Thoracic aorta (tissue), 2 donors: ENCODE measurements around the gene TRIM42. TPM values are rescaled to one million over a fixed set of nuclear protein-coding genes. Genes with fewer than 3 reads are reported as not detected.

ENCODE experiments used
- ATAC-seq: fragments of 150-250 bp; one replicate; pipeline ENCODE4 v1.8.0; 2017; ENCODE audit warnings: low read depth; ENCODE audit not compliant: insufficient number of reproducible peaks, low FRiP score
- DNase-seq: peaks from one replicate; pipeline ENCODE4 v3.0.0-alpha.2; 2020; ENCODE audit warnings: low spot score
- H3K27ac ChIP-seq, 2 donors: fragments of 200-600 bp; sonication (generic); 1 replicate in 1 of 2; 2 replicates in 1 of 2; pipeline ENCODE4 v1.5.1; 2016; ENCODE audit warnings: mild to moderate bottlenecking in 2 of 2, moderate library complexity in 2 of 2
- H3K27me3 ChIP-seq: fragments of 200-600 bp; sonication (generic); replicated peaks from 2 replicates; pipeline ENCODE4 v1.6.0; 2016; ENCODE audit warnings: mild to moderate bottlenecking; ENCODE audit not compliant: insufficient read depth
- H3K36me3 ChIP-seq: fragments of 200-600 bp; sonication (generic); one replicate; pipeline ENCODE4 v1.5.1; 2016
- H3K4me1 ChIP-seq, 2 donors: fragments of 200-600 bp; sonication (generic); 1 replicate in 1 of 2; 2 replicates in 1 of 2; pipeline versions ENCODE4 v1.5.1 to v1.6.0; 2016; ENCODE audit warnings: low read depth in 2 of 2, mild to moderate bottlenecking in 1 of 2; ENCODE audit not compliant: control insufficient read depth in 1 of 2
- H3K4me3 ChIP-seq: fragments of 200-600 bp; sonication (generic); 2 replicates; pipeline ENCODE4 v1.5.1; 2016; ENCODE audit warnings: mild to moderate bottlenecking
- H3K9me3 ChIP-seq: fragments of 200-600 bp; sonication (generic); 2 replicates; pipeline ENCODE4 v1.5.1; 2016
- CTCF ChIP-seq: fragments of 200-600 bp; sonication (generic); IDR thresholded peaks from one replicate; pipeline ENCODE4 v1.5.1; 2019; ENCODE audit warnings: antibody characterized with exemption
- total RNA-seq, 2 donors: library from RNA; depleted of rRNA; stranded (reverse); fragments of >200 nt; gene quantifications; one replicate each; pipeline versions ENCODE4 v1.1.0 to v1.2.3, GENCODE V29; 2016

The TRIM42 gene
- total RNA-seq, 2 donors from 2014 or later, result not detected

DNA sequence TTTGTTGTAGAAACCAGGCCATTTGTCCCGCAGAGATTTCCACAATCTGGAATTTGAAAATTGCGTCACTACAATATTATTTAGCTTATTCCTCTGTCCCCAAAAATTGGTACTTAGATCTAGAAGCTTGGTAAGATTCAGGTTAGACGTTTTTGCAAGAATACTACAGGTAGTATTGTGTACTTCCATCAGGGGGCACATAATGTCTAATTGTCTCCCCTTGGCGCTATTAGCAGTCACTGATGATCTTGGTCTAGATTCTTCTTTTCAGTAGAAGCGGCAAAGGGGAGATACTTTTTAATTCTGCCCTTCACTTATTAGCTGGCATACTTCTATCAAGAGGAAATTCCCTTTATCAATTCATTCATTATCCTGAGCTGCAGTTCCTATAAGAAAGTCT, 42.6 kb upstream of the TRIM42 start:
- Histone ChIP-seq H3K36me3 (no peaks in the 10 kb centered on the region), H3K27ac (no peak overlapping the region), H3K4me1 (no peaks in the 10 kb centered on the region), H3K9me3 (no peaks in the 10 kb centered on the region), H3K4me3 (no peak overlapping the region), H3K27me3 (no peaks in the 10 kb centered on the region)
- ATAC-seq (no peak), DNase-seq (no peak)
- TF ChIP-seq CTCF, result no peak

DNA sequence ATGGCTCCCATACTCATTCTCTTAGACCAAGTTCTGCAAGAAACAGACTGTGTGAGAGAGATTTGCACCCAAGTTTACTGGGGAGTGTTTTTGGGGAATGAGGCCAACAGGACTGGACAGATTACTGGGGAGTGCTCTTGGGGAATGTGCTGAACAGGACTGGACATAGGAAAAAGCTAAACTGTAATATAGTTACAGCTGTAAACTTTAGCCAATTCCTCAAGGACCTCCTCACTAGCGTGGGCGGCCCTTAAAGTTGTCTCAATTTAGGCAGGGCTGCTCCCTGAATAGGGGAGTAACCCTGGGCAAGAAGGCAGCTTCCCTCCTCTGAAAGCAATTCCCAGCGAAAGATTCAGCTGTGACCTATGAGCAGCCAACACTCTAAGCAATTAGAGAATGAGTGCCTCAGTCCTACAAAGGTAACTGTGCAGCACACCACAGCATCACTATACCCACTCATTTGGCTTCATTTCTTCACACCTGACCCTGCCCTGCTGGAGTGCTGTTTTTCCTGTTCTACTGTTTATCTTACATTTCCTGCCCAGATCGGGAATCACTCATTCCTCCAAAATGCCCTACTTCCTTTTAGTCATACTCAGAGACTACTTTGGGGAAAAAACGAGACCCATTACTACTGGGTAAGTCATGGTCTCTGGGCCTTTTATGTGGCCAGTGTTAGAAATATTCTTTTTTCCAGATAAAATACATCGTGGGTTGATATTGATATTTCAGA, 41.3 kb upstream of the TRIM42 start:
- DNase-seq (no peak), ATAC-seq (no peak)
- H3K9me3 ChIP-seq, result no peaks in the 10 kb centered on the region
- H3K4me1 ChIP-seq, result no peaks in the 10 kb centered on the region
- H3K27ac ChIP-seq, result no peak overlapping the region
- no peak overlapping the region for H3K4me3 ChIP-seq
- no peaks in the 10 kb centered on the region for H3K36me3 ChIP-seq
- H3K27me3 ChIP-seq, result no peaks in the 10 kb centered on the region
- TF ChIP-seq CTCF, result no peak

DNA sequence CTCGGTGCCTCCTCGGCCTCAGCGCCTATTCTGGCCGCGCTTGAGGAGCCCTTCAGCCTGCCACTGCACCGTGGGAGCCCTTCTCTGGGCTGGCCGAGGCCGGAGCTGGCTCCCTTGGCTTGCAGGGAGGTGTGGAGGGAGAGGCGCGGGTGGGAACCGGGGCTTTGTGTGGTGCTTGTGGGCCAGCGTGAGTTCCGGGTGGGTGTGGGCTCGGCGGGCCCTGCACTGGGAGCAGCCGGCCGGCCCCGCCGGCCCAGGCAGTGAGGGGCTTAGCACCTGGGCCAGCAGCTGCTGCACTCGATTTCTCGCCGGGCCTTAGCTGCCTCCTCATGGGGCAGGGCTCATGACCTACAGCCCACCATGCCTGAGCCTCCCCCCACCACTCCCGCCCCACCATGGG, 26.6 kb upstream of the TRIM42 start:
- Histone ChIP-seq H3K36me3 (no peaks in the 10 kb centered on the region), H3K4me3 (no peak overlapping the region), H3K4me1 (no peaks in the 10 kb centered on the region), H3K27ac (no peak overlapping the region), H3K9me3 (no peaks in the 10 kb centered on the region), H3K27me3 (no peaks in the 10 kb centered on the region)
- DNase-seq (no peak), ATAC-seq (no peak)
- TF ChIP-seq CTCF, result no peak

- H3K36me3 ChIP-seq, result no peaks in the 10 kb centered on the region
- no peaks in the 10 kb centered on the region for H3K27me3 ChIP-seq
- no peak overlapping the region for H3K27ac ChIP-seq
- peaks cover 3% of the 10 kb centered on the region for H3K9me3 ChIP-seq
- no peak for TF ChIP-seq CTCF
- H3K4me1 ChIP-seq, result no peaks in the 10 kb centered on the region
- ATAC-seq (no peak), DNase-seq (no peak)
- no peak overlapping the region for H3K4me3 ChIP-seq
These were observed 22.2 kb upstream of the TRIM42 start for GRCh38 chr3:140655678-140656077.

DNA sequence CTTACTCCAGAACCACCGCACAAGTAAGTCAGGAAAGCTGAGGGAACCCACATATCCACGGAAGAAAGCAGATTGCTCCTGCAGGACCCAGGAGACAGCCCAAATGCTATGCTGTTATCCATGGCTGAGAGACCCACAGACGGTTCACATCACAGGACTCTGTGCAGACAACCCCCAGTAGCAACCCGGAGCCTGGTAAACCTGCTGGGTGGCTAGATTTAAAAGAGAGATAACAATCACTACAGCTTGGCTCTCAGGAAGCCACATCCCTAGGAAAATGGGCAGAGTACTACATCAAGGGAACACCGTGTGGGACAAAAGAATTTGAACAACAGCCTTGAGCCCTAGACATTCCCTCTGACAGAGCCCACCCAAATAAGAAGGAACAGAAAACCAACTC, 13.8 kb upstream of the TRIM42 start:
- Histone ChIP-seq H3K27me3 (no peaks in the 10 kb centered on the region), H3K27ac (no peak overlapping the region), H3K4me3 (no peak overlapping the region), H3K36me3 (no peaks in the 10 kb centered on the region), H3K9me3 (peaks cover 3% of the 10 kb centered on the region), H3K4me1 (no peaks in the 10 kb centered on the region)
- no peak for TF ChIP-seq CTCF
- ATAC-seq, result no peak
- DNase-seq, result no peak
